RPMI7951 (cell line): Measurements from ENCODE around the gene MXRA7. TPM values are rescaled to one million over a fixed set of nuclear protein-coding genes. Genes with fewer than 3 reads are reported as not detected.
"Not testable (repeated sequence)": the region's sequence is repeated elsewhere in the genome, so short reads cannot be mapped to it uniquely, and the experiment has no call there.

ENCODE experiments used
- DNase-seq: peaks from one replicate; pipeline ENCODE4 v3.0.0-alpha.2; 2012; ENCODE audit warnings: low read depth
- total RNA-seq: library from RNA; depleted of rRNA; stranded (reverse); fragments of >200 nt; shearing (Covaris generic); gene quantifications from 2 replicates; pipeline ENCODE4 v1.2.3, GENCODE V29; 2014; rRNA removed

MXRA7 gene, protein sequence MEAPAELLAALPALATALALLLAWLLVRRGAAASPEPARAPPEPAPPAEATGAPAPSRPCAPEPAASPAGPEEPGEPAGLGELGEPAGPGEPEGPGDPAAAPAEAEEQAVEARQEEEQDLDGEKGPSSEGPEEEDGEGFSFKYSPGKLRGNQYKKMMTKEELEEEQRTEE
- 59.6 and 59.9 TPM in 2 replicates for total RNA-seq

DNA sequence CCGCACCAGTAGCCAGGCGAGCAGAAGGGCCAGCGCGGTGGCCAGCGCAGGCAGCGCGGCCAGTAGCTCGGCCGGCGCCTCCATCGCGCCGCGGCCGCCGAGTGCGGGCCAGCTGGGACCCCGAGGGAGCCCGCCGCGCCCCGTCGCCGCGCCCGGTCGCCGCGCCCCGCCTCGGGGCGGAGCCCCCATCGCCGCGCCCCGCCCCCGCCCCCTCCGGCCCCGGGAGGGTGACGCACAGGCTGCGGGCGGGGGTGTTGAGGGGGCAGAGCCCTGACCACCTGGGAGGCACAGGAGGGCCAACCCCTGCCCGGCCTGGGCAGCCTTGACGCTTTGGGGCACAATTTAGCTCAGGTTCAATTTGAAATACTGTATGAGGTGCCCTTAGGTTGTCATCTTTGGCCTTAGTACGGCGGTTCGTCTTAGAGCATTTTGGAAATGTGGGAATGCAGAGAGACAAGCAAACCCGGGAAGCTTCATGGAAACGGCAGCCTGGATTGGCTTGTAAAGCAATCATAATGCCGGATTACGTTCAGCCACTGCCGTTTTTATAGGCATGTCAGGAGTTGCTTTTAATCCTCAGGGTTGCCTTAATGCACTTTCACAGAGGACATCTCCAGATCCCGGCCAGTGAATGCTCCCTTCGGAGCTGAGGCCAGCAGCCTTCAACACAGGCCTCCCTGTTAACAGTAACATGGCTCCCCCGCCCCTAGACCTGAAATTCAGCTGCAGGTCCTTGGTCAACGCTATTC is at the start of gene MXRA7:
TSS of gene MXRA7 (minus strand) at position 103 of the 749 bp plus-strand sequence. CDS start at position 84, 19 bp downstream.
- peak; percentile 68 for DNase-seq

DNA sequence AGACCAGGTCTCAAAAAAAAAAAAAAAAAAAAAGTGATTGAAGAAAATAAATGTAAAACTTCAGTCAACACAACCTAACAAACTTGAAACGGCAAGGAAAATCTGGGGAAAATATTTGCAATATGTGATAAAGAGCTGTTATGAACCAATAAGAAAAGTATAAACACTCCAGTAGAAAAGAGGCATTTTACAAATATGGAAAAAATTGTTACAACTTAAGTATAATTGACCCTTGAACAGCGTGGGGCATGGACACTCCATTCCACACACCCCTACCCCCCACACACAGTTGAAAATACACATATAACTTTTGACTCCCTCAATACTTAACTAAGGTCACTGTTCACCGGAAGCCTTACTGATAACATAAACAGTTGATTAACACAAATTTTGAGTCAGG is 47.8 kb upstream of the MXRA7 start:
- no peak for DNase-seq

GRCh38 chr17:76757256-76757655 is 46.5 kb upstream of the MXRA7 start:
- no peak for DNase-seq

DNA sequence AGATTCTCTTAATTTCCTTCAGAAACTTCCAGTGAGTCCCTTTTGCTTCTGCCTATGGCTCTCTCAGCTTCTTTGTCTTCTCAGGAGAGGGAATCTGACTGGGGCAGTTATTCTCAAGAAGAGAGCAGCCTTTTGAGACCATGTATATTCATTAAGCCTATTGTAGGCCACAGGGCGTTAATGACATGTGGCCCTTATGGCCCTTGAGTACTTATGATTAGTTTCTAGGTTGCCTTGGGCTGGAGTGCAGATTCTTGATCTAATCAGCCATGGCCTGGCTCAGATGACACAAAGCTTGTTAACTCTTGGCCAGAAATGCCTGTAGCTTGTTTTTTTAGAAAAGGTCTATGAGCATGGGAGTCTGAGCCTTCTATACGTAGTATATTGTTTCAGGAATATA is 44.5 kb upstream of the MXRA7 start:
- no peak for DNase-seq

DNA sequence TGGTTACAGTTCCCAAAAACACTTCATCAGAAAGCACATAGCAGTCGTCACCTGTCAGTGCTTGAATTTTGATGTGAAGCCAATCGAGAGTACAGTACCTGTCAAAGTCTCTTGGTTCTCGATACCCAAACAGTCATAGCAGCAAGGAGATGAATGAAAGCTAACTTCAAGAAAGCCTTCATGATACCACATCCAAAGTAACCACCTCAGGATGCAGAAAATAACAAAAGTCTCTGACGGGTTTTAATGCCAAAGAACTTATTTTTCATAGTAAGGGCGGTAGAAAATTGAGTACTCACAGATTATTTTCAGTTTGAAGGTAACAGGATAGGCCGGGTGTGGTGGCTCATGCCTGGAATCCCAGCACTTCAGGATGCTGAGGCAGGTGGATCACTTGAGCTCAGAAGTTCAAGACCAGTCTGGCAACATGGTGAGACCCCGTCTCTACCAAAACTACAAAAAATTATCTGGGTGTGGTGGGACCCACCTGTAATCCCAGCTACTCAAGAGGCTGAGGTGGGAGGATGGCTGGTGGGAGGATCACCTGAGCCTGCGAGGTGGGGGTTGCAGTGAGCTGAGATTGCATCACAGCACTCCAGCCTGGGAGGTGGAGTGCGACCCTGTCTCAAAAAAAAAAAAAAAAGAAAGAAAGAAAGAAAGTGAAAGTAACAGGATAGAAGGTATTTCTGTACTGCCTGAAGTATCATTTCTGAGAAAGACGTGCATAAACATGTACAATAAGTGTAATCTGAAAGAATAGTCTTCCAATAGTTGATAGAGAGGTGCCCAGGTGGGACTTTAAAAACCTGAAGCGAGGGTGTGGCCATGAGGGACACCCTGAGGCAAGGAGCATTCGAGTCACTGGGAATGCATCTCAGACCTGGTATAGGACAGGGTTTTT is 42.5 kb upstream of the MXRA7 start:
- DNase-seq: no peak

DNA sequence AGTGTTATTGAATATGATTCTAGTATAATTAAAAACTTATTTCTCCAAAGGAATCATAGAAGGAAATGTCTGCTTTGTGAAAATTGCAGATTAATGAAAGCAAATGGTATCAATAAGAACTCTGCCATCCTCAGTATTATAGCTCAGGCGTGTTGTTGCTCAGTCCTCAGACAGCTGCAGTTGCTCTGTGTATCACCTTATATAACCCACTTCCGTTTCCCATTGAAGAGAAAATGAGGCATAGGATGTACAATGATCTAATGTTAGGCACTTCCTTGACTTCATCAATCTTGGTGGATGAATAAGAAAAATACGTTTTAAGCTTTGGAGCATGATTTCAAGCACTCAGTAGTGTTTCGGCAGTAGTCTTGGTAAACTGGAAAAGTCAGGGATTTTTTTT is 41.2 kb upstream of the MXRA7 start:
- no peak for DNase-seq

- no peak for DNase-seq
These were observed 40.7 kb upstream of the MXRA7 start for GRCh38 chr17:76751416-76751993.

GRCh38 chr17:76748657-76749056 is 37.9 kb upstream of the MXRA7 start:
- DNase-seq: no peak

DNA sequence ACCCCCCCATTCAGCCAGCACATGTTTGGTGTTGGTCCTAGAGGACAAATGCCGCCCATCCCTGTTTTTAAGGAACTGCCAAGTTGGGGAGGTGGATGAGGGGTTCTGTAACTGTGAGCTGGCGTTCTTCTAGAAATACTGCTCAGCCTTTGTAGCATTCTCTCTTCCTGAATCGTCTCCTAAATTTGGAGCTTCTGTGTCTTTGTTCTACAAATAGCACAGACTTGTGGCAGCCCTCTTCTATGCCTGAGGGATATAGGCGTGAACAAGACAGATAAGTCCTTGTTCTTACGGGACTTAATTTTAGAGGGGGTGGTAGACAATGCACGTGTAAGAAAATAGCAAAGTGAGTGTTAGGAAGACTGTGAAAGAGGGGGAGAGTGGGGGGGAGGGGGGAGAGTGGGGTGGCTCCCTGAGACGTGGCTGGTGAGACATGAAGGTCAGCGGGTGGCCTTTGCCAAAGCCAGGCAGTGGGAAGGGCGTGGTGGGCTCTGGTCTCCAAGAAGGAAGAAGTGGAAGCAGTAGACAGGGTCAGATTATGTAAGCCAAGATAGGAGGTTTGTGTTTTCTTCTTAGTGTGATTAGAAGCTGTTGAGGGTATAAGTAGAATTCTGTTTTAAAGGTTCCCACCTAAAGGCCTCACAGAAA is 37.1 kb upstream of the MXRA7 start:
- peak; percentile 54 for DNase-seq

DNA sequence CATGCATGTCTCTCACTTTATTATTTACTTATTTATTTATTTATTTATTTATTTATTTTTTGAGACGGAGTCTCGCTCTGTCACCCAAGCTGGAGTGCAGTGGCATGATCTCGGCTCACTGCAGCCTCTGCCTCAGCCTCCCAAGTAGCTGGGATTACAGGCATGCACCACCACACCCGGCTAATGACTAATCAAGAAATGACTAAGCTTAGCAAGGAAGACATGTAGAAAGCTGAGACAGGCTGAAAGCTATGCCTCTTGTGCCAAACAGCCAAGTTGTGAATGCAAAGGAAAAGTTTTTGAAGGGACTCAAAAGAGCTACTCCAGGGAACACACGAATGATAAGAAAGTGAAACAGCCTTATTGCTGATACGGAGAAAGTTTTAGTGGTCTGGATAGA is 35.0 kb upstream of the MXRA7 start:
- DNase-seq: peak; percentile 35

DNA sequence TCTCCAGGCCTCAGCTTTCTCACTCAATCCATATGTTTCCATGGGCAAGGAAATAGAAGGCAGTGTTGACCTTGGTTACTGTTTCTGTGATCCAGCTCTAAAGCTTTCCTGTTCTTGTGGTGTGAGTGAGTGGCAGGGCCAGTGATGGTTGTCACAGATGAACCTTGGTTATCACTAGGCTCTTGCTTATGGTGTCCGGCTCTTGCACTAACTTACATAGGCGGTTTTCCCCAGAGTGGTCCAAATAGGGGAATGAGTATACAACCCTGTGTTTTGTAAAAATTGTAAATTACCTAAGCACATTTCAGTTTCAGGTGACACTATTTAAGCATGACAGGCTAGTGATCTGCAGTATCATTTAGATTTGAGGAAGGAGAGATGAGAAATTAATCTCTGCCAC is 34.0 kb upstream of the MXRA7 start:
- no peak for DNase-seq

DNA sequence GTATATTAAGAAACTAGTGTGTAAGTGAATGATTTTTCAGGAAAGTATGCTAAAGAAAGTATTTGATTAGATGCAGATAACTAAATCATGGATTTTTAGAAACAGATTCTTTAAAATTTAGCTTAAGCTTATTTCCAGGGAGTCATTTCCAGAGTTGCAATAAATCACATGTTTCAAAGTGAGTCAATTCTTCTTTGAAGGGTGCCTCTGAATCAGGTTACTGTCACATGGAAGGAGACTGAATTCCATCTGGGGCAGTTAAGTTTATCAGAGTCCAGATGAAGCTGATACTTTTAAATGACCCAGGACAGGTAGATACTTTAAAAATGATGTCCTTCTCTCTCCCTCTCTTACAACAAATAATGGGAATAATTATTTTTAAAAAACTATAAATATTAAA is 32.2 kb upstream of the MXRA7 start:
- DNase-seq: no peak

GRCh38 chr17:76740329-76741118 is 29.8 kb upstream of the MXRA7 start:
- no peak for DNase-seq

GRCh38 chr17:76739568-76740115 is 28.9 kb upstream of the MXRA7 start:
- not testable (repeated sequence) for DNase-seq

DNA sequence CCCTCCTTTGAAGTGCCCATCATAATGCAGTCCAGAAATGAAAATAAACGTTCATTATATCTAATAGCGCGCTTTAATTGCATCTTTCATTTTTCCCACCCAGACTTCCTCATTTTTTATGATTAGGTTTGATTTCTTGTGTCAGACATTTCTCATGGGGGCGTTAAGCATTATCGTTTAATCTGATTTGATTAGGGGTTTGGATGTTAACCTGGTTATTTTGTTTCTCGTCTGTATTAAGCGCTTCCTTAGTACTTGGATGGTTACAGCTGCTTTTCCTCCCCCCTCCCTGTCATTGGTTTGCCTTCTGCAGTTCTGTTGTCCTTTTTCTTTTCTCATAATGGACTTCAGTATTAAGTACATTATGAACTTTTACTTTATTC is 27.7 kb upstream of the MXRA7 start:
- DNase-seq: no peak

DNA sequence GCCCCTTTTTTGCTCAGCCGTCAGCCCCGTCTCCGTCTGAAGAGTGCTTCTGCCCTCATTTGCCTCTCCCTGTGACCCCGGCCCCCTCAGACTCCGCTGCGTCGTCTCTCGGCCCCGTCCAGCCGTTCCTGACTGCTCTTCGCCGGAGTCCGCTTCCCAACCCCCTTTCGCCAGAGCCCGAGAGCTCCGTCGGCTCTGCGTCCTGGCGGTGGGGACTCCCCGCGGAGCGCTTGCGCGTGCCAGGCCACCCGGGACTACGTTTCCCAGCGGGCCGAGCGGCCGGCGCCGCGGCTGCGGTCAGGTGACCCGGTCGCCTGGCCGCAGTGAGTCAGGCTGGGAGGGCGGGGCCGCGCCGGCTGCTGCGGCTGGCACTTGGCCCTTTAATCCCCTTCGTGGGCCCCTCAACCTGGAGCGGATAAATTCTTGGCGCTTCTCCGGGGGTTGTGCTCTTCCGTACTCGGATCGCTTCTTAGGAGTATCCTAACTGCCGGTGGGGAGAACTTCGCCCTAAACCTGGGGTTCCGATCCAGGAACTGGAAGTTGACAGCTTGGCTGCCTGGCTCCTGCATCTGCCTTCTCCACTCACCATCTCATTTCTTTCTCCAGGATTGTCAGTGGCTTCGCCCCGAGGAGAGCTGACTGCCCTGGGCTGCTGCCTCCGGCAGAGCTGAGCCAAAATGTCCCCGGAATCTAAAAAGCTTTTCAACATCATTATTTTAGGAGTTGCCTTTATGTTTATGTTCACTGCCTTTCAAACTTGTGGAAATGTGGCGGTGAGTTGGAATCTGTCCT is 27.1 kb upstream of the MXRA7 start, which contains the start of gene MFSD11:
TSS of gene MFSD11 (plus strand) at position 444 of the 792 bp plus-strand sequence. CDS start at position 678, 234 bp downstream.
- peak; percentile 90 for DNase-seq

GRCh38 chr17:76737082-76737675 is 26.4 kb upstream of the MXRA7 start, which contains the start of gene SRSF2:
Gene SRSF2 (minus strand): TSS chr17:76737331. CDS start chr17:76737160, 171 bp downstream.
- DNase-seq: peak; percentile 97

DNA sequence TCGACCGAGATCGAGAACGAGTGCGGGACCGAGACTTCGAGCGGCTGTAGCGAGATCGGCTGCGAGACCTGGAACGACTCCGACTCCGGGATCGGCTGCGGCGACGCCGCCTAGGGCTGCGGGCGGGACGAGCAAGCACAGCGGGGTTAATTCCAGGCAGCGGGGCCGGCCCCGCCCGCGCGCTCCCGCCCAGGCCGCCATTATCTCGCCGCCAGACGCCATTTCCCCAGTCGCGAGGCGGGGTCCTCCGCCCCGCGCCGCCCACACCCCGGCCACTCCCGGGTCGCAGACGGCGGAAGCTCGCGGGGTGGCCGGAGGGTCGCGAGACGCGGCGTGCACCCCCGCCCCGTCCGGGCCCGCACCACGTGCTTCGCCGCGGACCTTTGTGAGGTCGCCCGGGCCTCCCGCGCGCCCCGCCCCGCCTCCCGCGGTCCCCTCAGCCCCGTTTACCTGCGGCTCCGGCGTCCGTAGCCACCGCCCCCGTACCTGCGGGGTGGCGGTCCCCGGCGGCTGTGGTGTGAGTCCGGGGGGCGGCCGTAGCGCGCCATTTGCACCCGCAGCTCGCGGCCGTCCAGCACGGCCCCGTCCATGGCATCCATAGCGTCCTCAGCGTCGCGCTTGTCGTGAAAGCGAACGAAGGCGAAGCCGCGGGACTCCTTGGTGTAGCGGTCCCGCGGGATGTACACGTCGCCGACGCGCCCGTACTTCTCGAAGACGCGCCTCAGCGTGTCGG is 25.8 kb upstream of the MXRA7 start:
- peak; percentile 60 for DNase-seq
